GM19328 (cell line): Measurements from ENCODE around the gene GABRA5.
"Not testable (repeated sequence)": the region's sequence is repeated elsewhere in the genome, so short reads cannot be mapped to it uniquely, and the experiment has no call there.

Experiments
- ATAC-seq: cut with Tn5 transposase; IDR thresholded peaks from one replicate; pipeline ENCODE4 v1.9.1; 2021; ENCODE audit warnings: mild to moderate bottlenecking, moderate library complexity; ENCODE audit not compliant: unreplicated experiment

The GABRA5 gene

GRCh38 chr15:26866298-26867199 is at the start of gene GABRA5:
GABRA5 (plus strand) TSS chr15:26867062; CDS start chr15:26869249, 2,187 bp downstream.
- no peak for ATAC-seq

- ATAC-seq, result not testable (repeated sequence)
These were observed 35.7 kb upstream of the GABRA5 start for GRCh38 chr15:26831191-26831590.

GRCh38 chr15:26831951-26832350 is 34.9 kb upstream of the GABRA5 start:
- no peak for ATAC-seq

- no peak for ATAC-seq
These were observed 28.0 kb upstream of the GABRA5 start for GRCh38 chr15:26838742-26839460.

GRCh38 chr15:26841514-26841913 is 25.3 kb upstream of the GABRA5 start:
- ATAC-seq, result no peak

- no peak for ATAC-seq
These were observed 24.9 kb upstream of the GABRA5 start for GRCh38 chr15:26841941-26842340.

GRCh38 chr15:26842391-26842790 is 24.5 kb upstream of the GABRA5 start:
- no peak for ATAC-seq

- ATAC-seq, result no peak
These were observed 22.0 kb upstream of the GABRA5 start for GRCh38 chr15:26844901-26845300.

GRCh38 chr15:26848498-26848897 is 18.4 kb upstream of the GABRA5 start:
- no peak for ATAC-seq

- no peak for ATAC-seq
These were observed 16.7 kb upstream of the GABRA5 start for GRCh38 chr15:26850161-26850560.

GRCh38 chr15:26852980-26853379 is 13.9 kb upstream of the GABRA5 start:
- ATAC-seq, result no peak

GRCh38 chr15:26854435-26854834 is 12.4 kb upstream of the GABRA5 start:
- no peak for ATAC-seq

- no peak for ATAC-seq
These were observed 2.1 kb upstream of the GABRA5 start for GRCh38 chr15:26864664-26865191.

GRCh38 chr15:26867200-26868007 is 542 bp downstream of the GABRA5 start:
- no peak for ATAC-seq

- no peak for ATAC-seq
These were observed 1.3 kb downstream of the GABRA5 start for GRCh38 chr15:26868029-26868685.

GRCh38 chr15:26869628-26870027 is 2.8 kb downstream of the GABRA5 start:
- no peak for ATAC-seq

- no peak for ATAC-seq
These were observed 3.5 kb downstream of the GABRA5 start for GRCh38 chr15:26870346-26870745.

GRCh38 chr15:26872206-26872605 is 5.3 kb downstream of the GABRA5 start:
- ATAC-seq, result no peak

GRCh38 chr15:26873846-26874245 is 7.0 kb downstream of the GABRA5 start:
- ATAC-seq, result no peak

- ATAC-seq, result no peak
These were observed 8.1 kb downstream of the GABRA5 start for GRCh38 chr15:26874774-26875475.
